H1 (cell line): ENCODE results near the gene RBBP6. TPM values are rescaled to one million over a fixed set of nuclear protein-coding genes. Genes with fewer than 3 reads are reported as not detected.

Source experiments
- ATF3 ChIP-seq: IDR thresholded peaks from 2 replicates; pipeline ENCODE4 v1.6.1; 2011; ENCODE audit warnings: low read depth, mild to moderate bottlenecking, low read length; ENCODE audit not compliant: insufficient read depth
- SP2 ChIP-seq: IDR thresholded peaks from 2 replicates; pipeline ENCODE4 v1.6.1; 2012; ENCODE audit warnings: mild to moderate bottlenecking, low read length, inconsistent platforms
- ZNF274 ChIP-seq: IDR thresholded peaks from 2 replicates; pipeline ENCODE4 v1.7.0; 2012; ENCODE audit warnings: low read length, borderline replicate concordance; ENCODE audit errors: extremely low read depth
- polyA plus RNA-seq, 7 experiments: library from polyadenylated mRNA; depleted of rRNA in 3 of 7; stranded (reverse) in 5 of 7; unstranded in 2 of 7; fragments of >200 nt in 5 of 7; fragments of 200-250 nt in 2 of 7; gene quantifications; 1 replicate in 5 of 7; 2 replicates in 1 of 7; 4 replicates in 1 of 7; pipeline versions ENCODE4 v1.2.1 to v1.2.3, GENCODE V29; 2011 to 2013; ENCODE audit warnings: missing spikeins in 2 of 7, mixed read lengths in 2 of 7
- total RNA-seq: library from RNA; stranded (reverse); fragmentation: NEBNext Ultra II Directional; extraction: Animal tissue kit (Norgen Biotek cat#: 25700); gene quantifications from 2 replicates; pipeline ENCODE4 v1.2.1, GENCODE V29; 2021

The RBBP6 gene
- total and polyA plus RNA-seq, 2 of the 8 experiments (the other 6 are each of a cell fraction or from before 2014, with no cell fraction given): 22.5 to 54.5 TPM

DNA sequence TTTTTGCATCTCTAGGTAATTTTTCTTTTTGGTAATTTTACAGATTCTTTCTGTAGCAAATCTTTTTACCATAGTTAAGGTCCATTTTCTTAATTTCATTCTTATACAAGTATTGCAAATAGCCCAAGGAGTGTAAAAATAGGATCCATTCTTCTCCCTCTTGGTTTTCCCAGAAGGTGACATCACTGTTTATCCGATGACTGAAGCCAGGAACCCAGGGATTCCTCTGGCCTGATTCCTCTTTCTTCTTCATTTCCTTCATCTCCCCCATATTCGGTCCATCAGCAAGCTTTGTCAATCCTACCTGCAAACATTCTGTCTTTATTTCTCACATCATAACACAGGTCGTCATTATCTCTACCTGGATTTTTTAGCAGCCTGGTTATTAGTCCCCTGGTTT lies 5.3 kb downstream of the RBBP6 start (continued):
- TF ChIP-seq ATF3 (no peak), SP2 (no peak), ZNF274 (no peak)
